HG03571 (cell line): ENCODE results near the gene SIGLEC1.

Experiments used
- ATAC-seq: cut with Tn5 transposase; IDR thresholded peaks from one replicate; pipeline ENCODE4 v1.9.1; 2021; ENCODE audit not compliant: unreplicated experiment

SIGLEC1 gene

GRCh38 chr20:3744806-3745685, 32.6 kb upstream of the SIGLEC1 start:
- no peak for ATAC-seq

DNA sequence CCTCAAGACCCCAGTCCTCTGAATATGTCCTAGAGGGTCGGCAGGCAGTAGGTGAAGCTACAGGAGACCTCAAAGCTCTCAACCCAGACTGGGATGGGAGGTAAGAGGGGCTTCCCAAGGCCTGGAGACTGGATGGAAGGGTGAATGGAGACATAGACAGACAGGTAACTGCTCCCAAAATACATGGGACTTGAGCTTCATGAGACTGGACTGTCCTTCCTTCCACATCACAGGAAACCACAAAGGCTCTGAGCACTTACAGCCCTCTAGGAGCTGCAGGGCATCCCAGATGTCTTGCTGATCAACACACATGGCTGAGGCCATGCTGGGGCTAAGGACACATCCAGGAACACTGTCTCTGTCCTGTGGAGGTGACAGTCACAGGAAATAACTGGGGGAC, 31.6 kb upstream of the SIGLEC1 start:
- ATAC-seq, result no peak

DNA sequence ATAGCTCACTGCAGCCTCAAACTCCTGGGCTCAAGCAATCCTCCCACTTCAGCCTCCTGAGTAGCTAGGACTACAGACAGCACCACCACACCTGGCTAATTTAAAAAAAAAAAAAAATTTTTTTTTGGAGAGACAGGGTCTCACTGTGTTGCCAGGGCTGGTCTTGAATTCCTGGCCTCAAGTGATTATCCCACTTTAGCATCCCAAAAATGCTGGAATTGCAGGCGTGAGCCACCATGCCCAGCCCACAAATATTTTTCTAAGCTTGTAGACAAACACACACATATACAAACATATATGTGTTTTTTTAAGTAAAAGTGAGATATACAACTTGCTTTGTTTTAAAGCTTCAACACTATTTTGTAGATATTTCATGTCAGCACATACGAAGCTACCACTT, 30.9 kb upstream of the SIGLEC1 start:
- no peak for ATAC-seq

DNA sequence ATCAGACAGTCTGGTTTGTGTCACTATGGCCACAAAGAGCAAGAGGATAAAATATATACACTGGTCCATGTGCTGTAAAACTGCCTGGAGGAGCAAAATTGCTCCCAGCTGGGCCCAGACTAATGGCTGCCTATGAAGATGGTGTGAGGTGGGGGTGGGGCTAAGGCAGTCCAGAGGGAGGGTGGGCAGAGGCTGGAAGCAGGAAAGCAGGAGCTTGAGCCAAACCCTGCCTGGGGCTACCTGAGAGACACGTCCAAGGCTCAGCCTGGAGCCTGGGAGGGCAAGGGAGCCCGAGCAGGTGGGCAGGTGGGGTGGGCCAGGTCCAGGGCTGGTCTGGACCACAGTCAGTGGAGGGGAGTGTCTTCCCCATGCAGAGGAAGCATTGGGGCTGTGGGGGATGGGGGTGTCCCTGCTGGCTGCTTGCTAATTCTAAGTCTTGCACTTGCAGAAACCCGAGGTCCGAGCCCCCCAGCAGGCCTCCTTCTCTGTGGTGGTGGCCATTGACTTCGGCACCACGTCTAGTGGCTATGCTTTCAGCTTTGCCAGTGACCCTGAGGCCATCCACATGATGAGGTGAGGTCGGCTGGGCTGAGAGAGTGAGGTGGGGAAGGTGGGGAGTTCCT, 29.5 kb upstream of the SIGLEC1 start:
- ATAC-seq, result no peak

DNA sequence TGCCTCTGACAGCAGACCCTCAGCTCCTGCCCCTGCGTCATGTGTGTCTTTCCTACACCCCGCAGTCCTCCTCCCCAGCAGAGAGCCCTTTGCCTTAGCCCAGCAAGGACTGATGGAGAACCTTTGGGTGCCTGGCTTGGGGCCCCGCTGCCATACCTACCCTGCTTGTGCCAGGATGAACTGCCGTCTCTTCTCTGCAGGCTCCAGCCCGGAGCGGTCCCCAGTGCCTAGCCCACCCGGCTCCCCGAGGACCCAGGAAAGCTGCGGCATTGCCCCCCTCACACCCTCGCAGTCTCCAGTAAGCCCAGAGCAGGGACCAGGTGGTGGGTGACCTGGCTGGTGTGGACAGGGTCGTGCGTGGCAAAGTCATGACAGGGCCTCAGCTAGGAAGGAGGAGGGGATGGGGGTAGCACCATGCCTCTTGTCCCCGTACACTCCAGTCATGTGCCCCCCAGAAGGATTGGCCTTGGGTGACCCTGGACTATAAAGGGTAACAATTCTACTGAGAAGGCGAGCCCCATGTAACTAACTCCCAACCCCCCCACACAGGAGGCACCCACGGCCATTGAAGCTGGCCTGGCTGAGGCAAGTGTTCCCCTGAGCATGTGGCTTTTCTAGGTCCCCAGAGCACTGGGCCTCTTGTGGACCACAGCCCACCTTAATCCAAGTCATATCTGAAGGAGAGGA, 28.4 kb upstream of the SIGLEC1 start:
- ATAC-seq, result no peak

DNA sequence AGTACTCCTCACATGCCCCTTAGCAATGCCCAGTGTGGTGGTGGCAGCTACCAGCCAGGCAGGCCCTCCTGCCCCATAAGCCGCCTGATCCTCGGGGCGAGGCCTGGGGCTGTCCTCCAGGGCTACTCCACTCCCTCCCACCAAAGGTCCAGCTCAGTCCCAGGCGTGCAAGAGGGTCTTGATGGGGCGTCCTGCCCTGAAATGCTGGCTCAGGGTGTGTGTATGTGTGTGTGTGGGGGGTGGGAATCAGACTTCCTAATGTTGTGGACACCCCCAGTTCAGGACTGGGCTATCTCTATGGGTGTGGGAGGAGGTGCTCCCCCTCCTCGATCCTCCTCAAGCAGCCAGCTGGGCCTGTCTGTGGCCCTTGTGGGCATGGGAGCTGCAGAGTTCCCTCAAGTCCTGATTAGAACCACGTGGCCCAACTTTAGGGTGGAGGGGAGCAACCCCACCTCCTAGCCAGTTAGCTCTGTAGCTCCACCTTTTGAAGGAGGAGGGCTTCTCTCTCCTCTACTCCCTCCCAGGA, 27.6 kb upstream of the SIGLEC1 start:
- ATAC-seq, result no peak

DNA sequence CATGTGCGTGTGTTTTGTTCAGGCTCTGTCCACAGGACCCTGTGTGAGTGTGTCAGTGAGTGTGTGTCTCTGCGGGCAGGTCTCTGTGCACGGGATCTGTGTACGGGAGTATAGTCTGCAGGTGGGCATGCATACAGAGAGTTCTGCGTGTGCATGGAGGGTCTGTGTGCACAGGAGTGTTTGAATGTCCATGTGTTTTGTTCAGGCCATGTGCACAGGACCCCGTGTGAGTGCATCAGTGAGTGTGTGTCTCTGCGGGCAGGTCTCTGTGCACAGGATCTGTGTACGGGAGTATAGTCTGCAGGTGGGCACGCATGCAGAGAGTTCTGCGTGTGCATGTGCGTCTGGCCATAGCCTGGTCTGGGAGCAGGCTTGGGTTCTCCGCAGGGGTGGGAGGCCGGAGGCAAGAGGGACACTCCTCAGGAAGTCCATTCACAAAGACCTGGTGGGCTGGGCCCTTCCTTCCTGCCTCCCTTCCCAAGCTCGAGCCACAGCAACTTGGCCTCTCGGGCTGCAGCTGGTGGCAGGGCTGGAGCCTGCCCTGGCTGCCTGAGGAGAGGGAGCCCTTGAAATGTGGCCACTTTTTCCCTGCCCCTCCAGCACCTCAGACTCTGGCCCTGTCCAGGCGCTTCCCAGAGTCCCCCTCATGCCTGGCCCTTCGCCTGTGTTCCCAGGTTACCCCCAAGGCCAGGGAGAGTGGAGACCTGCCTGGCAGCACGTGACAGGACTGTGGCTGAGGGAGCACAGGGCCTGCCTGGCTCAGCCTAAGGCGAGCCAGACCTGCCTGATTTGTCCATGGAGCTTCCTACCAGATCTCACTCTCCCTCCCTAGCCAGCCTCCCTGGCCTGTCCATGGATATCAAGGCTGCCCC, 26.9 kb upstream of the SIGLEC1 start:
- ATAC-seq, result no peak

DNA sequence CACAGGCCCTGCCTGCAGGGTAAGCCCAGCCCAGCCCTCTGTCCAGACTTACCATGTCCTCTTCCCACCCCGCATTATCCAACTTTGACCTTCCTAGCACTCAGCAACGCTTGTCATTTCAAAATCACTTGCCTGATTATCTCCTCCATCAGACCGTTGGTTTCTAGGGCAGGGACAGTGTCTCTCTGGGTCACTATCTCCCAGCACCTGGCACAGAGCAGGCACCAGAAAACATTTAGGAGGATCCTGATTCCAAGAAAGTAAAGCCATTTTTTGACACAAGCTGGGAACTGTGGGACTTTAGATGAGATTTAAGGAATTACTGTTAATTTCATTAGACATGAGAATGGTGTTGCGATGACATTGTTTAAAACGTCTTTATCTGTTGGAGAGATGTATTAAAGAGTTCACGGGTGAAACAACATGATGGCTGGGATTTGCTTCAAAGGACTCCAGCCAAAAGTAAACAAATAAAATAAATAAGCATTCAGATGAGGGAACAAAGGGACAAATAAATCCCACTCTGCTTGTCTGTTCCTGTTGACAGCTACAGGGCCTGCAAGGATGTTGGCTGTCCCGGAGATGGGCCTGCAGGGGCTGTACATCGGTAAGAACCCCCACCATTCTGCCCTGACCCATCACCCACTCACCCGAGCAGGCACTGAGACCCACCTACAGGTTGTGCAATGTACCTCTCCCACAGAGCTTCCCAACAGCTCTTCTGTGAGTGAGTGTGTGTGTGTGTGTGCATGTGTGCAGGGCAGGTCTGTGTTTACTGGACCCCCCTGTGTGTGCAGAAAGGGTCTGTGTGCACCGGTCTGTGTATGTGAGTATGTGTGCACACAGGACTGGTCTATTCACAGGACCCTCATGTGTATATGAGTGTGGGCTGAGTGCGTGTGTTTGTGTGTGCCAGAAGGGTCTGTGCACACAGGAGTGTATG, 26.0 kb upstream of the SIGLEC1 start:
- no peak for ATAC-seq

- no peak for ATAC-seq
Observed at GRCh38 chr20:3735768-3736167, 23.4 kb upstream of the SIGLEC1 start.

- ATAC-seq, result no peak
Observed at GRCh38 chr20:3734111-3734843, 21.9 kb upstream of the SIGLEC1 start.

GRCh38 chr20:3733119-3733995, 21.0 kb upstream of the SIGLEC1 start:
- ATAC-seq, result no peak

GRCh38 chr20:3732327-3733118, 20.1 kb upstream of the SIGLEC1 start, which contains the start of gene HSPA12B:
Gene HSPA12B, plus strand, starts transcription at chr20:3732685. Its CDS starts 5,990 bp downstream, at chr20:3738675.
- ATAC-seq, result no peak

GRCh38 chr20:3731944-3732326, 19.5 kb upstream of the SIGLEC1 start:
- ATAC-seq, result no peak

DNA sequence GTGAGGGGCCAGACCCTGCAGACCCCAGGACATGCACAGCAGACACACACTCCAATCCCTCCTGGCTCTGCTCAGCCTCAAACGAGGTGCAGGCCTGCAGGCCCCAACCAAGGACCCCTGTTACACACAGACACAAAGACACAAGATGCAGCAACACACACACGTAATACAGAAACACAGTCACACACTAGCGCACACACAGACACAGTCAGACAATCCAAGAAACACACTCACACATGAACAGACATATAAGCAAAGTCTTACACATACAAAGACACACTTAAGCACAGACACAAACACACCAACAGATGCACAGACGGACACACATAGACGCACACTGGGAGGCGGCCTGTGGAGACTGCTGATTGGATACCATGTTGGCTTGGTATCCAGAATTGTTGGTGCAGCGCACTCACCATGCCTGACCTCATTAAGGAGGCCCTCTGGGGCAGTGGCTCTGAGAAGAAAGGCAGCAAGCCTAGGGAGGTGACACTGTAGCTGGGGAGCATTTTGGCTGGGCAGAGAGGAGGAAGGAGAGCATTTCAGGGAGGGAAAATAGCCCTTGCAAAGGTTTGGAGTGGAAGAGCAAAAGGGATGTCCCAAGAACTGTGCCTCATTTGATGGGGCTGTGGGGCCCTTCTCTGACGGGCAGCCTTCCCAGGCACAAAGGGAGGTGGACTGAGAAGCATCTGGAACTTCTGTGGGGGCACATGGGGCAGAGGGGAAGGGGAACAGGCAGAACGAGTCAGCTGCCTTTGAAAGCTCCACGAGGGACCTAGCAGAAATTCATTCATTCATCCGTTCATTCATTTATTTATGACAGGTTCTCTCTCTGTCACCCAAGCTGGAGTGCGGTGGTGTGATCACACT, 18.6 kb upstream of the SIGLEC1 start:
- ATAC-seq, result no peak

- ATAC-seq, result no peak
Observed at GRCh38 chr20:3729811-3730540, 17.6 kb upstream of the SIGLEC1 start.
